NCI-H2196 treated with DMSO at 0.1 percent for 48 hours (cell line): ENCODE data around the gene RFESD.

Experiments used
- DNase-seq: peaks from one replicate; lab custom pipeline; 2025; ENCODE audit not compliant: unreplicated experiment; lab: John Stamatoyannopoulos, UW

Gene RFESD

DNA sequence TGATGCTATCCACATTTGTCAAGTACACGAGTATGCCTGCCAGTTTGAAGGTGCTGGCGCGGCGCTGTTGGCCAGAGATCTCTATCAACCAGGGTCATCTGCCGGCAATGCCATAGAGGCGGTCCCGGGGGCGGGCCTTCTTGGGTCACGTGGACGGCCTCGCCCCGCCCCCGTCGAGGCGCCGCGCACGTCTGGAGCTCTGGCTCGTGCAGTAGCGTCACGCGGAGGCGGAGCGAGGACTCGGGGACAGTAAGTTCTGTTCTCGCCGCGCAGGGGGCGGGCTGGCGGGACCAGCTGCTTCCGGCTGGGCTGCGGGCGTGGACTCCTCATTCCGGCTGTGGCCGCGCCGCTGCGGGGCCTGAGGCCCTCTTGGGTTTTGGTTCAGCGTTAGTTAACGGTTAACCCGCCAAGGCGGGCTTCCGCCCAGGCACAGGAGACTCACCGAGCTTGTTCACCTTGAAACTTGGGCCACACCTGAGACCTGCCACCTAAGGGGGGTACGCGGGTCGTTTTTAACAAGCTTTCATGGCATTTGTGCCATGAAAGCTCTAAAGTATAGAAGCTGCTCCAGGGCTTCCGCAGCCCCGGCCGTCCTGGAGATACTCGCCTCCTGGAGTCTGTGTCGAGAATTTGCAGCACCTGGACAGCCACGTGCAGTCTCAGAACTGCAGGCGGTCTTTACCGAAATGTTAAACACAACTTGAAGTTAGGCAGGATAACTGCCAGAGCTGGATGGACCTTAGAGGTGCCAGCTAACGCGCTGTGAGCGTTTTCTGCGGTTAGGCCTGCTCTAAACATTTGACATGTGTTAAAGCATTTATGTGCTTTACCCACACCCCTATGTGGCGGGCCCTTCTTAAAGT, at the start of gene RFESD:
TSS of gene RFESD (plus strand) at position 209 of the 863 bp plus-strand sequence. CDS start 5,495 bp downstream, outside the sequence.
- peak; percentile 83 for DNase-seq

DNA sequence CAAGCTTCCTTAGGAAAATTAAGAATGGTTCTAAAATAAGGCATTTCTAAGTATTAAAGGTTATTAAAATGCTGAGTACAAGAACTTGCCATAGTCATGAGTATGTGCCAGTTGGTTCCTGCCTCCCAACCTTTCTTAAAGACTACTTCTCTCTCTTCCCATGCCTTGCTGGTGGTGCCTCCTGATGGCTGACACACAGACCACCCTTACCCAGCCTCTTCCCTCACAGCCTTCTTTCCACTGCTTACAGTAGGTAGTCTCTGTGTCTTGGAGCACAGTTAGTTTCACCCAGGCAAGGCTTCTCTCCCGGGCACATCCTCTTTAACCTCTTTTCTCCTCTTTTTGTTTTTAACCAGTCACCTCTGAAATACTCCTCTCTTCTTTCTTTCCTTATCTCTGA, 47.3 kb upstream of the RFESD start:
- DNase-seq: no peak

DNA sequence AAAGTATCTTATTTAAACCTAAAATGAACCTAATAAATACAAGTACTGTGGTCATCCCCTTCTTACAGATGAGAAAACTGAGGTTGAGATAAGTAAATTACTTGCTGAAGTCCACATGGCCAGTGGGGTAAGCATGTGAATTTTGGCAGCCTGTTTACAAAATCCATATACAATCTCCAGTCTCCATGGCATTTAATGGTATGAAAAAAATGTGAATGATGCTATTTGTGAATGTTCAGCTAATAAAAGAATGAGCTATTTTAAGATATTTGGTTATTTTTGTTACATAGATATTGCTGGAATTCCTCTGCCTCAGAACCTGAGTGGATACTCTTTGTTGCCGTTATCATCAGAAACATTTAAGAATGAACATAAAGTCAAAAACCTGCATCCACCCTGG, 46.0 kb upstream of the RFESD start:
- DNase-seq: no peak

DNA sequence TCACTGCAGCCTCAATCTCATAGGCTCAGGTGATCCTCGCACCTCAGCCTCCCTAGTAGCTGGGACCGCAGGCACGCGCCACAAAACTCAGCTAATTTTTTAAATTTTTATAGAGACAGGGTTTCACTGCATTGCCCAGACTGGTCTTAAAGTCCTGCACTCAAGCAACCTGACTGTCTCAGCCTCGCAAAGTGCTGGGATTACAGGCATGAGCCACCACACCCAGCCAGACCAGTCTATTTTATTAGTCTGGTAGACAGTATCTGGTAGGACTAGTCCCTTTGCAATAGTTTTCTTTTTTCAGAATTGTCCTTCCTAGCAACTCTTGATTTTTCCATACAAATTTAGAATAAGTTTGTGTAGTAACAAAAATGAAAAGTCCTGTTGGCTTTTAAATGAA, 40.8 kb upstream of the RFESD start:
- no peak for DNase-seq

DNA sequence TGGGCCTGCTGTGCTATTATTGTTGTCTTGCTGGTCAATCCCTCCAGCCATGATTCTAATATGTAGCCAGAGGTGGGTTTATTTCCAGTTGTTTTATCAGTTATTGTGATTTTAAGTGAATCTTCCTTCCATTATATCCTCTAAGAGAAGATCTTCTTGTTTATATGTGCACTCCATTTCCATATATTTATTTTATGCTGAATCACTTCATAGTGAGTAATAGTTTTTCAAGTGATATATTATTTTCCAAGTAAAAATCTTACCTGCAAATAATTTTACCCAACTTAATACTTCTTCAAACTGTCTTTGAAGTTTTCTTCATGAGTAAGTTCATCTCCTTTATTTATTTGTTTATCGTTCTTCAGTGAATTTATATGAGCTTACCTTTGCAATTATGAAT, 40.2 kb upstream of the RFESD start:
- no peak for DNase-seq

DNA sequence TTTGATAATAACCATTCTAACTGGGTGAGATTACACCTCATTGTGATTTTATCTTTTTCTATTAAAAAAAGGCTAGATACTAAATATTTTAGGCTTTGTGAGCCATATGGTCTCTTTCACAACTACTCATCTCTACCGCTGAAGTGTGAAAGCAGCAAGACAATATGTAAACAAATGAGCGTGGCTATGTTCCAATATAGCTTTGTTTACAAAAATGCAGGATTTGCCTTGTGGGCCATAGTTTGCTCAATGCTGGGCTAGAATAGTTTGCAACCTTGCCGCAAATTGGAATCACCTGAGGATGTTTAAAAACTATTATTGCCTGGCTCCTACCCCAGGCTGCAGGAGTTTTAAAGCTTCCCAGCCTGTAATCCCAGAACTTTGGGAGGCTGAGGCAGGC, 36.9 kb upstream of the RFESD start:
- no peak for DNase-seq

DNA sequence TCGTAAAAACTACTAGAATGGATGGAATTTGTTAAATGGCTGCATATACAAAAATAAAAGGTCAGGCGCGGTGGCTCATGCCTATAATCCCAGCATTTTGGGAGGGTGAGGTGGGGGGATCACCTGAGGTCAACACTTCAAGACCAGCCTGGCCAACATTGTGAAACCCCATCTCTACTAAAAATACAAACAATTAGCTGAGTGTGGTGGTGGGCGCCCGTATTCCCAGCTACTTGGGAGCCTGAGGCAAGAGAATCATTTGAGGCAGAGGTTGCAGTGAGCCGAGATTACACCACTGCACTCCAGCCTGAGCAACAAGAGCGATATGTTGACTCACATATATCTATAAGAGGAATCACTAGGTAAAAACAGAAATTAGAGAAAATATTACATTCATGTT, 36.0 kb upstream of the RFESD start:
- DNase-seq: no peak

DNA sequence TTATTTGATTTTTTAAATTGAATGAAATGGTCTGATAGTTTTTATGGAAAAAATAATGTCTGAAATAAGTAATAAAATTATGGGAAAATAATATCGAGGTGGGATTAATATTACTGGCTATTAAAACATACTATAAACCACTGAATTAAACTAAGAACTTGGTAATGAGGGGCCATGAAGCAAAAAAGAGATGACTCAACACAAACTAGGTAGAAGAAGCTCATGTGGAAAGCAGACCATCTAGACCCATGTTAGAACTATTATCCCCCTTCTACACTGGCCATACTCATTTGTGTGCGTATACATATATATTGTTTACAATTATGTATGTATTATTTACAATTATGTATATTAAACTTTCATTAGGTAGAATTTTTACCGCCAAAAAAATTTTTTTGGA, 35.2 kb upstream of the RFESD start:
- DNase-seq: no peak

DNA sequence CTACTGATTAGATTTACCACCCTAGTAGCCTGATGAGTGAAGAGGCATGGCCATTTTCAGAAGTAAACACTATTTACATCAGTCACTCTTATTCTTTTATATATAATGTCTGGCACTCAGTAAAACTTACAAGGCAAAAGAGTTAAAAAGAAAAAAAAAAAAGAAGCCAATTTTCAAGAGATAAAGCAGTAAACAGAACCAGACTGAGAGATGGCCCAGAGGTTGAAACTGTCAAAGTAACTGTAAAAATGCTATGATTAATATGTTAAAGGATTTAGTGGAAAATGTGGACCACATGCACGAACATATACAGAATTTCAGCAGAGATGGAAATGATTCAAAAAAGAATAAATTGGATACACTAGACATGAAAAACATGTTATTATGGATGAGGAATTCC, 33.1 kb upstream of the RFESD start:
- no peak for DNase-seq

DNA sequence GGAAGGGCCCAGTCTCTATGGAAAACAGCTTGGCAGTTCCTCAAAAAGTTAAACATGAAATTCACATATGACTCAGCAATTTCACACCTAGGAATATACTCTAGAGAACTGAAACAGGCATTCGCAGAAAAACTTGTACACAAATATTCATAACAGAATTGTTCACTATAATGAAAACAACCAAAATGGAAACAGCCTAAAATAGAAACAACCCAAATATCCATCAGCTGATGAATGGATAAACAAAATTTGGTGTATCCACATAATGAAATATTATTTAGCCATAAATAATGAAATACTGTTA, 31.5 kb upstream of the RFESD start:
- DNase-seq: no peak

DNA sequence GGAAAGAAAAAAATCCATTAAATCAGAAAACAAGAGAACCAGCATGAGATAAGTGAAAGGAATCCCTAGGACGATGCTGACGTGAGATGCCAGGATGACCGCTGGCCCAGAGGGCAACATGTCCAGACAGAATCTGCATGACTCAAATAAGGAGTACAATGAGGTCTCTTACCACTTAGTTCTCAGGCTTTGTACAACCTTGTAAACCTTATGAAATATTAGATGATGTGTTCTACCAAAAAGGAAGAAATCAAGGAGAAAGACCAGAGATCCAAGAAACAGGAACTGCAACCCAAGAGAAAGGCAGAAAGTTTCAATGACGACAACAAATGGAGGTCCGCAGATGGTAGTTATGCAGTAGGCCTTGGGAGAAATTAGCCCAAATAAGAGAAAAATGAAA, 29.5 kb upstream of the RFESD start:
- DNase-seq: no peak

DNA sequence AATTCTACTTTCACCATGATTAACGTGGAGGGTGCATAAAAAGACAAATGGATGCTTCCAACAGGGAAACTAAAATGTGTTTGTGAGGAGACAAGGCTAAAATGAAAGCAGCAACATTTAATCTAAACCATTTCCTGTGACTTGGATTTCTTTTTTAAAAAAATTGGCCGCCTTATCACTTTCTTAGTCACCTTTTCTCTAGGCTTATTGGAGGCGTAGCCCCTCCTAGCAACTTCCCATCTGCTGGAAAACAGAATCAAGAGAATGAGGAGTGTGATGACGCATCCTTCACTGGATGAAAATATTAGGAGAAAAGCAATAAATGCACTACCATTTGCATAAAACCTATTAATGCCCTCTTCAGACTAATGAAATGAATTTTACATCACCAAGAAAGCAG, 27.5 kb upstream of the RFESD start:
- DNase-seq: no peak

DNA sequence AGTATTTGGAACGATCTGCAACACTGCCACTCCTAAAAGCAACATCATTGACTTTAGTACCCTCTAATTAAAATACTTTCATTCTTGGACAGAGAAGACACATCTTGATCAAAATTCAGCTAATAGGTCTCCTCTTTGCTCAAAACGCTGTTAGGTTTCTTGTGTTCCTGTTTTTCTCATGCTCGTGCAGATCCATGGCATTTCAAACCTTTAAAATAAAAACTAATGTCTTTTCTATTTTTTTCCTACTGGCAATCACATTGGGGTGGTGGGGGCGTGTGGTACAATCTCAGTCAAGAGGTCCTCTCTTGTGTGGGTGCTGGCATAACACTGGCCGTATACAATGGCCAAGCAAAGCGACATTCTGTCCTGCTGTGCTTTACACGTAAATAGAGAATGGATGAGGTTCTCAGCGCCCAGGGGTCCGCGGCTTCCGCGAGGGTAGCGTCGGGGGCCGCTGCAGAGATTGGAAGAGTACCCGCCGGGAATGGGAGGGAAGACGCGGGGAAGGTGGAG, 27.0 kb upstream of the RFESD start:
- DNase-seq: no peak

DNA sequence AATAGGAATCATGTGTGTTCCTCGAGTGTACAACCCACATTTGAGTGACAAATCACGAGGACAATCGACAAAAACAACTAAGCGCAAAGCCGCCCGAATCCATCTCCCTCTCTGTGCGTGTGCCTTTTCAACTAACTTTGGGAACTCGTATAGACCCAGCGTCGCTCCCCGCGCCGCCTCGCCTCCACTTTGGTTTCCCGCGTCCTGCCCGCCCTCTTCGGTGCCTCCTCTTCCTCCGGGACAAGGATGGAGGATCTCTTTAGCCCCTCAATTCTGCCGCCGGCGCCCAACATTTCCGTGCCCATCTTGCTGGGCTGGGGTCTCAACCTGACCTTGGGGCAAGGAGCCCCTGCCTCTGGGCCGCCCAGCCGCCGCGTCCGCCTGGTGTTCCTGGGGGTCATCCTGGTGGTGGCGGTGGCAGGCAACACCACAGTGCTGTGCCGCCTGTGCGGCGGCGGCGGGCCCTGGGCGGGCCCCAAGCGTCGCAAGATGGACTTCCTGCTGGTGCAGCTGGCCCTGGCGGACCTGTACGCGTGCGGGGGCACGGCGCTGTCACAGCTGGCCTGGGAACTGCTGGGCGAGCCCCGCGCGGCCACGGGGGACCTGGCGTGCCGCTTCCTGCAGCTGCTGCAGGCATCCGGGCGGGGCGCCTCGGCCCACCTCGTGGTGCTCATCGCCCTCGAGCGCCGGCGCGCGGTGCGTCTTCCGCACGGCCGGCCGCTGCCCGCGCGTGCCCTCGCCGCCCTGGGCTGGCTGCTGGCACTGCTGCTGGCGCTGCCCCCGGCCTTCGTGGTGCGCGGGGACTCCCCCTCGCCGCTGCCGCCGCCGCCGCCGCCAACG, 26.3 kb upstream of the RFESD start, which contains the start of gene GPR150:
TSS of gene GPR150 (plus strand) at position 58 of the 840 bp plus-strand sequence. CDS start at position 247, 189 bp downstream.
- DNase-seq: no peak

DNA sequence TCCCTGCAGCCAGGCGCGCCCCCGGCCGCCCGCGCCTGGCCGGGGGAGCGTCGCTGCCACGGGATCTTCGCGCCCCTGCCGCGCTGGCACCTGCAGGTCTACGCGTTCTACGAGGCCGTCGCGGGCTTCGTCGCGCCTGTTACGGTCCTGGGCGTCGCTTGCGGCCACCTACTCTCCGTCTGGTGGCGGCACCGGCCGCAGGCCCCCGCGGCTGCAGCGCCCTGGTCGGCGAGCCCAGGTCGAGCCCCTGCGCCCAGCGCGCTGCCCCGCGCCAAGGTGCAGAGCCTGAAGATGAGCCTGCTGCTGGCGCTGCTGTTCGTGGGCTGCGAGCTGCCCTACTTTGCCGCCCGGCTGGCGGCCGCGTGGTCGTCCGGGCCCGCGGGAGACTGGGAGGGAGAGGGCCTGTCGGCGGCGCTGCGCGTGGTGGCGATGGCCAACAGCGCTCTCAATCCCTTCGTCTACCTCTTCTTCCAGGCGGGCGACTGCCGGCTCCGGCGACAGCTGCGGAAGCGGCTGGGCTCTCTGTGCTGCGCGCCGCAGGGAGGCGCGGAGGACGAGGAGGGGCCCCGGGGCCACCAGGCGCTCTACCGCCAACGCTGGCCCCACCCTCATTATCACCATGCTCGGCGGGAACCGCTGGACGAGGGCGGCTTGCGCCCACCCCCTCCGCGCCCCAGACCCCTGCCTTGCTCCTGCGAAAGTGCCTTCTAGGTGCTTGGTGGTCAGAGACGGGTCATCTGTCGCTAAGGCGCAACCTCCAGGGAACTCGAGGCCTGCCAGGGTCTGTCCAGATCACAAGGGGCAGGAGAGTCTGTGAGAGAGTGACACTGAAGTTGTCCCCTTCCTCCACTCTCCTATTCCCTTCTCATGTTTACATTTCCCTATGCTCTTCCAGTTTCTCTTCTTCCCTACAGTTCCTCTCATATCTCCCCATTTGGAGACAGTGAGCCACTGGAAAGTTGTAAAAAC, 25.4 kb upstream of the RFESD start:
- DNase-seq: no peak

DNA sequence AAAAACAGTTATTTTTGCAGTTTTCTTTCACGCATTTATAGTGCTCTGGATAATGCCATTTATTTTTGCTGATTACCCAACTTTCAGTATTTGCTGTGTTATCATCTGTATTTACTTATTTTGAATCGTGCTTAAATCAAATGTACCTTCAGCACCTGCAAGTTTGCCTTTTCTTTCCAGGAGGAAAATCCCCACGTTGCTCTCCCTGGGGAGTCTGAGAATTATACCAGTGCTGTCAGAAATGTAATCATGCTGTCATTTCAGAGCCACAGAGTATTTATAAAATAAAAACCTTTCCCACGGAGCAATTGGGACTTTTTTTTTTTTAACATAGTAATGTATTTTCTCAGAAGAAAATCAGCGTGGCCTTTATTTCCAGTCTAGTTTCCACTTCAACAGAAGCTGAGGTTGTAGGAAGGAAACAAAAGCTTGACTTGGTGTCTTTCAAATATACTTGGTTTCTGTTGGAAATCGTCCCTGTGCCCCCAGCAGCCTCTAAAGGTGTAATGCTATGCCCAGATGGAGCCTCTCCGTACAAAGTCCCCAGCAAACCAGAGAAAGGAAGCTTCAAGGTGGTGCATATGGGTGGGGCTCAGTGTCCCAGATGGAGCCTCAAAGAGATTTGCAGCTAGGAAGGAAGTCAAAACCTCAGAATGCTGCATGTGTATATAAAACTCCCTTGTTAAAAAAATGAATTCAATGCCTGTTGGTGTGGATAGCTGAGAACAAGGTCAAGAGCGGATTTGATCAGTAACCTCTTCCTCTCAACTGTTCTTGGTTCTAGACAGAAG, 24.5 kb upstream of the RFESD start:
- no peak for DNase-seq

DNA sequence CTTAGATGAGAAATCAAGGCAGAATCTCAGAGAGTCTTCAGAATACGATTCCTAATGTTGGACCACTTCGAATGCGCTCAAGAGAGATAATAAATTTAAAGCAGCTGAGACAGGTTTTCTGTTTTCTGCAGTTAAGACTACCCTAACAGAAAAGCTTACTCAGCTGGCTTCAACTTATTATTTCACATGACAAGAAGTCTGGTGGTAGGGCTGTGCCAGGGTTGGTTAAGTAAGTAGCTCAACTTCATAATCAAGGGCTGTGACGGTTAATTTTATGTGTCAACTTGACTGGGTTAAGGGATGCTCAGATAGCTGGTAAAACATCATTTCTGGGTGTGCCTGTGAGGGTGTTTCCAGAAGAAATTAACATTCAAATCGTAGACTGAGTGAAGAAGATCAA, 22.9 kb upstream of the RFESD start:
- DNase-seq: no peak

DNA sequence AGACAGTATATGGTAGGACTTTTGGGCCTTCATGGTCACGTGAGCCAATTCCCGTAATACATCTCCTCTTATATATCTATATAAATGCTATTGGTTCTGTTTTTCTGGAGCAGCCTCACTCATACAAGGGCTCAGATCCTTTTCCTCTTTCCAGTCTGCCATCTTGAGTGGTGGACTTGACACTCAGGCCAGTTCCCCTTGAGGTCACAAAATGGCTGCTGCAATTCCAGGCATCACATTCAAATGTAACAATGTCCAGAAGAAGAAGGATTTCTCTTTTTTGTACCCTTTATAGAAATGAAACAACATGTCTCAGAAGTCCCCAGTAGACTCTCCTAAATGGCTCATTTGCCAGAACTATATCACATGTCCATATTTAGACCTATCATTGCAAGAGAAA, 22.2 kb upstream of the RFESD start:
- no peak for DNase-seq

DNA sequence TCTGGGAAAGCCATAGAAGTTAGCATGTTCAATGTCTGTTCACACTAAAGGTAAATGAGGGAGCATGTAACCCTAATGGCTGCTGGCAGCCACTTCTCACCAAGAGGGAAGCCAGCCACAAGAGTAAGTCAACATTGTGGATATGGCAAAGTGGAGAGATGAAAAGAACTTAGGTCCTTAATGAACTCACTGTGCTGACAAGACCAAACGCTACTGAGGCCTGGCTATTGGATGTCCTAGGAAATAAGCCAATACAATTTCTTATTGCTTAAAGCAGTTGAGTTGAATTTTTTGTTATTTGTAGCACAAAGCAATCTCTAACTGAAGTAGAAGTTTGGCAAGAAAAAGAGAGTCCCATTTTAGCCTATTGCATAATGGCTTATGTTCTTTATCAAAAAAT, 19.9 kb upstream of the RFESD start:
- DNase-seq: no peak
